Measurements from ENCODE around the gene RBMS1. TPM values are rescaled to one million over a fixed set of nuclear protein-coding genes. Genes with fewer than 3 reads are reported as not detected.

Gene RBMS1
- total RNA-seq, 4 donors from 2014 or later, result 50.2 to 62.3 (median 59.1) TPM

DNA sequence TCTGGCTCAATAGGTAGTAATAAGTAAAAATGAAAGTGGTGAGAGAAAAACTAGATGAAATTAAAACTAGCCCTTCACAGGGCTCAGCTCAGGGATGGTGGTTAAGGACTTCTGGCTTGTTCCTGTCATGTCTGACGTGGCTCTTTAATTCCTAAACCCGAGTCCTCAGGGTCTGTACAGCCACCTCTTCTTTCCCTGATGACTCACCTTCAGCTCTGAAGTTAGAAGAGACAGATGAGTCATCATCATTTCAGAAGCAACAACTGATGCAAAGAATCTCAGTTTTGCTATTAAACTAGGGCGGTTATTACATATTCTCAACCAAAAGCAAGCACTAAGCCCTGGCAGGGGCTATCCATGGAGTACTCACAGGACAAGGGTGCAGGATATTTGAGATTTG lies 269.5 kb downstream of the RBMS1 start:
- intact Hi-C loops (cut with DNase I; ENCODE audit: low total_unique reads), result no loop called here
- H3K4me3 ChIP-seq (ENCODE audit: low read depth, poor library complexity, severe bottlenecking), result no peak overlapping the region
- no peak for DNase-seq (ENCODE audit: low spot score in 2 of 2)
- TF ChIP-seq POLR2A (IDR thresholded peaks at IDR 0.05), result no peak
- WGBS, 2 donors, result 32 to 33% methylated on average over 3 of the region's 3 CpGs

- DNase-seq (ENCODE audit: low spot score in 2 of 2), result no peak
- intact Hi-C loops (cut with DNase I; ENCODE audit: low total_unique reads), result no loop called here
- 62 to 69% methylated on average over 3 of the region's 3 CpGs for WGBS, 2 donors
- TF ChIP-seq, protein P1, sequence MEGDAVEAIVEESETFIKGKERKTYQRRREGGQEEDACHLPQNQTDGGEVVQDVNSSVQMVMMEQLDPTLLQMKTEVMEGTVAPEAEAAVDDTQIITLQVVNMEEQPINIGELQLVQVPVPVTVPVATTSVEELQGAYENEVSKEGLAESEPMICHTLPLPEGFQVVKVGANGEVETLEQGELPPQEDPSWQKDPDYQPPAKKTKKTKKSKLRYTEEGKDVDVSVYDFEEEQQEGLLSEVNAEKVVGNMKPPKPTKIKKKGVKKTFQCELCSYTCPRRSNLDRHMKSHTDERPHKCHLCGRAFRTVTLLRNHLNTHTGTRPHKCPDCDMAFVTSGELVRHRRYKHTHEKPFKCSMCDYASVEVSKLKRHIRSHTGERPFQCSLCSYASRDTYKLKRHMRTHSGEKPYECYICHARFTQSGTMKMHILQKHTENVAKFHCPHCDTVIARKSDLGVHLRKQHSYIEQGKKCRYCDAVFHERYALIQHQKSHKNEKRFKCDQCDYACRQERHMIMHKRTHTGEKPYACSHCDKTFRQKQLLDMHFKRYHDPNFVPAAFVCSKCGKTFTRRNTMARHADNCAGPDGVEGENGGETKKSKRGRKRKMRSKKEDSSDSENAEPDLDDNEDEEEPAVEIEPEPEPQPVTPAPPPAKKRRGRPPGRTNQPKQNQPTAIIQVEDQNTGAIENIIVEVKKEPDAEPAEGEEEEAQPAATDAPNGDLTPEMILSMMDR (IDR thresholded peaks at IDR 0.05), result no peak
- no peak for TF ChIP-seq POLR2A (IDR thresholded peaks at IDR 0.05)
- no peak overlapping the region for H3K4me3 ChIP-seq (ENCODE audit: low read depth, poor library complexity, severe bottlenecking)
These were observed 270.0 kb downstream of the RBMS1 start for GRCh38 chr2:160223560-160223959.

GRCh38 chr2:160222546-160223283 lies 270.9 kb downstream of the RBMS1 start:
- intact Hi-C loops (cut with DNase I; ENCODE audit: low total_unique reads), result no loop called here
- 70 to 85% methylated on average over 7 of the region's 7 CpGs for WGBS, 2 donors
- DNase-seq (ENCODE audit: low spot score in 2 of 2), result no peak
- TF ChIP-seq, protein P1 (IDR thresholded peaks at IDR 0.05), result no peak
- no peak for TF ChIP-seq POLR2A (IDR thresholded peaks at IDR 0.05)
- H3K4me3 ChIP-seq (ENCODE audit: low read depth, poor library complexity, severe bottlenecking), result no peak overlapping the region

Measured in lower leg skin (tissue), 4 donors.